Breast epithelium (tissue), 4 donors: ENCODE measurements around the gene SLC9A6. TPM values are rescaled to one million over a fixed set of nuclear protein-coding genes. Genes with fewer than 3 reads are reported as not detected.

Experiments
- DNase-seq, 2 donors: peaks; one replicate each; pipeline ENCODE4 v3.0.0-alpha.2; 2019; ENCODE audit warnings: low spot score in 2 of 2
- H3K27ac ChIP-seq, 2 donors: fragments of 200-600 bp; sonication (generic) in 1 of 2; one replicate each; pipeline ENCODE4 v1.5.1; 2016 to 2019; ENCODE audit warnings: mild to moderate bottlenecking in 1 of 2
- H3K27me3 ChIP-seq, 2 donors: fragments of 200-600 bp; sonication (generic) in 1 of 2; one replicate each; pipeline versions ENCODE4 v1.5.1 to v1.6.0; 2017 to 2019; ENCODE audit warnings: control low read depth in 1 of 2, mild to moderate bottlenecking in 1 of 2
- H3K36me3 ChIP-seq: fragments of 200-600 bp; one replicate; pipeline ENCODE4 v1.5.1; 2019
- H3K4me1 ChIP-seq, 2 donors: fragments of 200-600 bp; sonication (generic); one replicate each; pipeline ENCODE4 v1.5.1; 2016 to 2019; ENCODE audit warnings: control low read depth in 1 of 2
- H3K4me3 ChIP-seq, 3 donors: fragments of 200-600 bp; sonication (generic); 1 replicate in 2 of 3; 2 replicates in 1 of 3; pipeline ENCODE4 v1.5.1; 2016 to 2019; ENCODE audit warnings: mild to moderate bottlenecking in 3 of 3, moderate library complexity in 2 of 3
- H3K9me3 ChIP-seq, 2 donors: fragments of 200-600 bp; sonication (generic) in 1 of 2; one replicate each; pipeline ENCODE4 v1.5.1; 2016 to 2019; ENCODE audit warnings: control low read depth in 1 of 2
- POLR2A ChIP-seq: fragments of 450-650 bp; IDR thresholded peaks from one replicate; pipeline ENCODE4 v1.6.1; 2016; ENCODE audit warnings: antibody characterized with exemption, mild to moderate bottlenecking, moderate library complexity
- POLR2AphosphoS5 ChIP-seq, 3 donors: sonication (generic); formaldehyde crosslinking; IDR thresholded peaks; one replicate each; pipeline ENCODE4 v1.6.1; 2017; ENCODE audit warnings: antibody characterized with exemption in 3 of 3
- intact Hi-C: fragments of 100-400 bp; cut with DNase I; formaldehyde crosslinking; loops from one replicate; pipeline ENCODE4 v1.15.1; 2023; ENCODE audit warnings: low total_unique reads
- total RNA-seq, 3 donors: library from RNA; depleted of rRNA; stranded (reverse); fragments of >200 nt; gene quantifications; one replicate each; pipeline ENCODE4 v1.1.0, GENCODE V29; 2016
- TF ChIP-seq, protein P1 (sequence below), 3 donors: fragments of 450-650 bp; IDR thresholded peaks; one replicate each; pipeline ENCODE4 v1.5.1; 2016 to 2017; ENCODE audit warnings: antibody characterized with exemption in 3 of 3, mild to moderate bottlenecking in 3 of 3, moderate library complexity in 3 of 3

The SLC9A6 gene
- total RNA-seq, 3 donors from 2014 or later = 12.5 to 17.1 (median 12.9) TPM

DNA sequence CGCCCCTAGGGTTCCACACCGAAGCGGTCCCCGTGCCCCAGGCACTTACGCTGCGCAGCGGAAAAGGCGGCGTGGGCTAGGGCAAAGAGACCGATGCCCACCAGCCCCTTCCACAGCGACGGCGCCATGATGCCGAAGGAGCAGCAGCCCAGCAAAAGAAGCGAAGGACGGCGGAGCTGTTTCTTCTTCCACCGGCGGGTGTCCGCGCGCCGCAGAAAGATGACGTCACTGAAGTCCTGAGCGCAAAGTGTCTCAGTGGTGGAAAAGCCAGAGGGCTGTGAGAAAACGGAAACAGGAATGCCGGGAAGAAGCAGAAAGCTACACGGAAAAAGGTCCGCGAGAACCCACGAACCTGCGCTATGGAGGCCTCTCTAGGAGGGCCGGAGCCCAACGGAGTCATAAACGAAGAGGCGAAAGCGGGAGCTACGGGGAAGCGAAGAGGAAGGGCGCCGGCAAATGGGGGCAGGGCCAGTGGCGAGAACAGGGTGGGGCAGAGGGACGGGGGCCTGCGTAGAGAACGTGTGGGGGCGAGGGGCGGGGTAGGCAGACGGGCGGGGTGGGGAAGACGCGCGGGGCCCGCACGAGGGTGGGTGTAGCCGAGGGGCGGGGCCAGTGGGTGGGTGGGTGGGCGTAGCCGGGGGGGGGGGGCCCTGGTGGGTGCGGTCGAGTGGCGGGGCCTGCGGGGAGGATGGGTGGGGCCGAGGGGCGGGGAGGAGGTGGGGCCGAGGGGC lies 11.5 kb upstream of the SLC9A6 start, which contains the start of gene MMGT1:
Gene MMGT1, minus strand, starts transcription at position 441 of the 731 bp plus-strand sequence. Its CDS starts 313 bp downstream, at position 128.
- Histone ChIP-seq H3K4me1 (no peaks in the 10 kb centered on the region), H3K36me3 (no peaks in the 10 kb centered on the region), H3K27ac (peak within 1 kb of the TSS; percentile 87 to 88), H3K9me3 (no peaks in the 10 kb centered on the region), H3K27me3 (peaks cover 0 to 5% of the 10 kb centered on the region in 2 donors), H3K4me3 (peak within 1 kb of the TSS; percentile 61 to 75 (median 64))
- DNase-seq = peak; percentile 64 to 72
- TF ChIP-seq POLR2AphosphoS5 (IDR thresholded peaks at IDR 0.05) (peak; percentile 54 to 73 (median 57)), POLR2A (peak; percentile 40)
- TF ChIP-seq, protein P1, sequence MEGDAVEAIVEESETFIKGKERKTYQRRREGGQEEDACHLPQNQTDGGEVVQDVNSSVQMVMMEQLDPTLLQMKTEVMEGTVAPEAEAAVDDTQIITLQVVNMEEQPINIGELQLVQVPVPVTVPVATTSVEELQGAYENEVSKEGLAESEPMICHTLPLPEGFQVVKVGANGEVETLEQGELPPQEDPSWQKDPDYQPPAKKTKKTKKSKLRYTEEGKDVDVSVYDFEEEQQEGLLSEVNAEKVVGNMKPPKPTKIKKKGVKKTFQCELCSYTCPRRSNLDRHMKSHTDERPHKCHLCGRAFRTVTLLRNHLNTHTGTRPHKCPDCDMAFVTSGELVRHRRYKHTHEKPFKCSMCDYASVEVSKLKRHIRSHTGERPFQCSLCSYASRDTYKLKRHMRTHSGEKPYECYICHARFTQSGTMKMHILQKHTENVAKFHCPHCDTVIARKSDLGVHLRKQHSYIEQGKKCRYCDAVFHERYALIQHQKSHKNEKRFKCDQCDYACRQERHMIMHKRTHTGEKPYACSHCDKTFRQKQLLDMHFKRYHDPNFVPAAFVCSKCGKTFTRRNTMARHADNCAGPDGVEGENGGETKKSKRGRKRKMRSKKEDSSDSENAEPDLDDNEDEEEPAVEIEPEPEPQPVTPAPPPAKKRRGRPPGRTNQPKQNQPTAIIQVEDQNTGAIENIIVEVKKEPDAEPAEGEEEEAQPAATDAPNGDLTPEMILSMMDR (IDR thresholded peaks at IDR 0.05) = peak in 2 of 3 donors; percentile 14 to 37
- intact Hi-C loops = no loop called here

GRCh38 chrX:135974279-135974856 lies 10.9 kb upstream of the SLC9A6 start:
- intact Hi-C loops = no loop called here
- no peaks in the 10 kb centered on the region for H3K9me3 ChIP-seq
- peak overlapping the region; percentile 32 to 57 (median 45) for H3K4me3 ChIP-seq
- peak in 1 of 2 donors; percentile 69 for DNase-seq
- no peaks in the 10 kb centered on the region for H3K36me3 ChIP-seq
- peaks cover 0 to 12% of the 10 kb centered on the region in 2 donors for H3K27me3 ChIP-seq
- TF ChIP-seq, protein P1 (IDR thresholded peaks at IDR 0.05) = no peak
- no peak for TF ChIP-seq POLR2A
- TF ChIP-seq POLR2AphosphoS5 (IDR thresholded peaks at IDR 0.05) = no peak
- H3K4me1 ChIP-seq = no peaks in the 10 kb centered on the region
- peak overlapping the region; percentile 24 to 60 for H3K27ac ChIP-seq

DNA sequence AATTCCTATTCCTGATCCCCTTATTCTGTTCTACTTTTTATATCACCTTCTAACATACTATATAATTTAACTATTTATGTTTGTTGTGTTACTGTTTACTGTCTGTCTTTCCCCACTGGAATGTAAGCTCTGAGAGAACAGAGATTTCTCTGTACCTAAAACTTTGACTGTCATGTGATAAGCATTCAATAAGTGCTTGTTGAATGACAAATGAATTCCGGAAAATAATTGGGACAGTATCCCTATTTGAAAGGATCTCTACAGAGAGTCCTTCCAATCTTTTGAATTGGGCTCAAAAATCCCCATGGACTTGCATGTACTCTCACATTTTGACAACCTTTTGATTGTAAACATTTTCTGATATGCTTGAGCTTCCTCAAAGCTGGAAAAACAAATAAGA lies 9.8 kb upstream of the SLC9A6 start:
- DNase-seq = no peak
- no peak for TF ChIP-seq POLR2AphosphoS5 (IDR thresholded peaks at IDR 0.05)
- TF ChIP-seq POLR2A = no peak
- TF ChIP-seq, protein P1 (IDR thresholded peaks at IDR 0.05) = no peak

GRCh38 chrX:135977611-135978010 lies 7.6 kb upstream of the SLC9A6 start:
- Histone ChIP-seq H3K27ac (no peak overlapping the region), H3K9me3 (no peaks in the 10 kb centered on the region), H3K4me1 (no peaks in the 10 kb centered on the region), H3K27me3 (peaks cover 0 to 31% of the 10 kb centered on the region in 2 donors), H3K4me3 (no peak overlapping the region), H3K36me3 (no peaks in the 10 kb centered on the region)
- DNase-seq = no peak
- intact Hi-C loops = no loop called here
- TF ChIP-seq POLR2A = no peak
- TF ChIP-seq, protein P1 (IDR thresholded peaks at IDR 0.05) = no peak
- TF ChIP-seq POLR2AphosphoS5 (IDR thresholded peaks at IDR 0.05) = no peak

More for the DNA sequence above, 9.8 kb upstream of the SLC9A6 start:
- Histone ChIP-seq H3K4me1 (no peaks in the 10 kb centered on the region), H3K36me3 (no peaks in the 10 kb centered on the region), H3K4me3 (no peak overlapping the region), H3K9me3 (no peaks in the 10 kb centered on the region), H3K27me3 (peaks cover 0 to 16% of the 10 kb centered on the region in 2 donors), H3K27ac (no peak overlapping the region)
- intact Hi-C loops = no loop called here

DNA sequence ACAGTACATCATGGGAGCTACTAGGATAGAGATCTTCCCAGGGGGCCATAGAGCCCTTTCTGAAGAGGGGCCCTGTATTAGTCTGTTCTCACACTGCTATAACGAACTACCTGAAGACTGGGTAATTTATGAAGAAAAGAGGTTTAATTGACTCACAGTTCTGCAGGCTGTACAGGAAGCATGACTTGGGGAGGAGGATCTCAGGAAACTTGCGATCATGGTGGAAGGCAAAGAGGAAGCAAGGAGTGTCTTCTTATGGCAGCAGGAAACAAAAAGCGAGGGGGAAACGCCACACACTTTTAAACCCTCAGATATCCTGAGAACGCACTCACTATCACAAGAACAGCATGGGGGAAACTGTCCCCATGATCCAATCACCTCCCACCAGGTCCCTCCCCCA lies 4.2 kb upstream of the SLC9A6 start:
- TF ChIP-seq POLR2AphosphoS5 (IDR thresholded peaks at IDR 0.05) (no peak), POLR2A (no peak)
- TF ChIP-seq, protein P1 (IDR thresholded peaks at IDR 0.05) = no peak
- DNase-seq = no peak
- Histone ChIP-seq H3K27me3 (peaks cover 0 to 35% of the 10 kb centered on the region in 2 donors), H3K4me3 (no peak overlapping the region), H3K9me3 (no peaks in the 10 kb centered on the region), H3K4me1 (no peaks in the 10 kb centered on the region), H3K27ac (no peak overlapping the region), H3K36me3 (no peaks in the 10 kb centered on the region)
- intact Hi-C loops = no loop called here
